CD14-positive monocyte (primary cell): ENCODE results near the gene SLC14A1. TPM values are rescaled to one million over a fixed set of nuclear protein-coding genes. Genes with fewer than 3 reads are reported as not detected.

ENCODE experiments used
- DNase-seq, 3 donors: peaks; one replicate each; pipeline ENCODE4 v3.0.0-alpha.2; 2011 to 2022
- H2AFZ ChIP-seq: 2 replicates; pipeline ENCODE4 v1.6.0; 2012; ENCODE audit warnings: mild to moderate bottlenecking, low read depth, low read length, inconsistent platforms; ENCODE audit not compliant: insufficient read depth, poor library complexity, severe bottlenecking
- H3K27ac ChIP-seq, 2 donors: 1 replicate in 1 of 2; 2 replicates in 1 of 2; pipeline ENCODE4 v1.5.1; 2012 to 2013; ENCODE audit warnings: low read length in 2 of 2, control low read depth in 1 of 2, inconsistent platforms in 1 of 2, low read depth in 1 of 2, mild to moderate bottlenecking in 1 of 2
- H3K27me3 ChIP-seq, 2 donors: one replicate each; pipeline versions ENCODE4 v1.6.0 to v1.6.1; 2011 to 2013; ENCODE audit warnings: low read length in 2 of 2; ENCODE audit not compliant: control insufficient read depth in 2 of 2, insufficient read depth in 2 of 2
- H3K36me3 ChIP-seq, 2 donors: replicated peaks in 1 of 2; 1 replicate in 1 of 2; 2 replicates in 1 of 2; pipeline versions ENCODE4 v1.5.1 to v1.6.1; 2012 to 2013; ENCODE audit warnings: low read length in 2 of 2, control low read depth in 1 of 2, inconsistent platforms in 1 of 2, mild to moderate bottlenecking in 1 of 2; ENCODE audit not compliant: insufficient read depth in 2 of 2, control insufficient read depth in 1 of 2
- H3K4me1 ChIP-seq, 2 donors: 1 replicate in 1 of 2; 2 replicates in 1 of 2; pipeline versions ENCODE4 v1.5.1 to v1.6.1; 2012 to 2013; ENCODE audit warnings: low read length in 2 of 2, control low read depth in 1 of 2, inconsistent platforms in 1 of 2, mild to moderate bottlenecking in 1 of 2, moderate library complexity in 1 of 2; ENCODE audit not compliant: insufficient read depth in 2 of 2, control insufficient read depth in 1 of 2
- H3K4me2 ChIP-seq: replicated peaks from 2 replicates; pipeline ENCODE3; 2012; ENCODE audit warnings: low read length, moderate library complexity, mild to moderate bottlenecking; ENCODE audit not compliant: poor library complexity, severe bottlenecking; ENCODE audit errors: extremely low read depth
- H3K4me3 ChIP-seq, 3 experiments: fragments of 200-600 bp in 1 of 3; sonication (generic) in 1 of 3; replicated peaks in 1 of 3; 1 replicate in 2 of 3; 2 replicates in 1 of 3; pipeline ENCODE4 v1.5.1; 2011 to 2013; ENCODE audit warnings: low read length in 3 of 3, mild to moderate bottlenecking in 3 of 3, control low read depth in 2 of 3, low read depth in 2 of 3, inconsistent platforms in 1 of 3, moderate library complexity in 1 of 3
- H3K79me2 ChIP-seq: 2 replicates; pipeline ENCODE4 v1.6.0; 2012; ENCODE audit warnings: mild to moderate bottlenecking, control low read depth, inconsistent platforms, low read length, moderate library complexity; ENCODE audit not compliant: insufficient read depth
- H3K9ac ChIP-seq: 2 replicates; pipeline ENCODE4 v1.6.0; 2017; ENCODE audit warnings: low read length, mild to moderate bottlenecking; ENCODE audit not compliant: insufficient read depth, poor library complexity, severe bottlenecking
- H3K9me3 ChIP-seq, 2 donors: replicated peaks in 1 of 2; 1 replicate in 1 of 2; 2 replicates in 1 of 2; pipeline versions ENCODE4 v1.5.1 to v1.6.1; 2012 to 2013; ENCODE audit warnings: low read length in 2 of 2, control low read depth in 1 of 2; ENCODE audit not compliant: control insufficient read depth in 1 of 2, insufficient read depth in 1 of 2
- H4K20me1 ChIP-seq: 2 replicates; pipeline ENCODE4 v1.6.0; 2012; ENCODE audit warnings: mild to moderate bottlenecking, low read length, control low read depth, moderate library complexity; ENCODE audit not compliant: insufficient read depth
- H3K27ac Mint-ChIP-seq, 7 donors: one replicate each; pipeline ENCODE4 v1.8.0; 2020; ENCODE audit warnings: mild to moderate bottlenecking in 7 of 7, mixed read lengths in 7 of 7, moderate library complexity in 6 of 7, inconsistent platforms in 2 of 7
- H3K27me3 Mint-ChIP-seq, 3 donors: one replicate each; pipeline ENCODE4 v1.8.0; 2021 to 2022; ENCODE audit warnings: low read depth in 3 of 3, mild to moderate bottlenecking in 3 of 3, mixed read lengths in 3 of 3, moderate library complexity in 3 of 3, inconsistent platforms in 1 of 3
- H3K36me3 Mint-ChIP-seq, 2 donors: one replicate each; pipeline ENCODE4 v1.8.0; 2020; ENCODE audit warnings: mixed read lengths in 2 of 2, inconsistent platforms in 1 of 2, mild to moderate bottlenecking in 1 of 2
- H3K4me1 Mint-ChIP-seq: one replicate; pipeline ENCODE4 v1.8.0; 2020; ENCODE audit warnings: mild to moderate bottlenecking, mixed read lengths
- H3K4me3 Mint-ChIP-seq, 2 donors: one replicate each; pipeline ENCODE4 v1.8.0; 2020; ENCODE audit warnings: mild to moderate bottlenecking in 2 of 2, mixed read lengths in 2 of 2, moderate library complexity in 1 of 2
- H3K9me3 Mint-ChIP-seq, 7 donors: one replicate each; pipeline ENCODE4 v1.8.0; 2020 to 2022; ENCODE audit warnings: mixed read lengths in 7 of 7, mild to moderate bottlenecking in 6 of 7, moderate library complexity in 6 of 7, inconsistent platforms in 2 of 7
- CTCF ChIP-seq: fragments of 200-600 bp; IDR thresholded peaks from one replicate; pipeline ENCODE4 v1.8.0; 2022; ENCODE audit warnings: antibody characterized with exemption, mild to moderate bottlenecking
- WGBS: methylation state at CpG from one replicate; pipeline ENCODE4 v1.1.5; 2013; ENCODE audit warnings: missing lambda C conversion rate; ENCODE audit not compliant: insufficient coverage; 5-methylcytosine and 5-hydroxymethylcytosine counted together
- intact Hi-C, 2 donors: fragments of 100-400 bp; cut with micrococcal nuclease; formaldehyde crosslinking; loops; one replicate each; pipeline versions ENCODE4 v1.15.0 to v1.15.1; 2023
- polyA plus RNA-seq, 3 donors: library from polyadenylated mRNA; depleted of rRNA in 1 of 3; unstranded in 2 of 3; stranded (reverse) in 1 of 3; fragments of 300-500 nt in 2 of 3; fragments of >200 nt in 1 of 3; fragmentation: Illumina TruSeq in 2 of 3; gene quantifications; 1 replicate in 2 of 3; 2 replicates in 1 of 3; pipeline ENCODE4 v1.2.3, GENCODE V29; 2012 to 2021

SLC14A1 gene
- polyA plus RNA-seq, 3 donors, result not detected

GRCh38 chr18:45774065-45774521 is 50.1 kb downstream of the SLC14A1 start:
- Histone ChIP-seq H3K9ac (no peak overlapping the region), H3K27ac (no peak overlapping the region), H3K27me3 (peaks cover 3 to 4% of the 10 kb centered on the region in 2 donors), H3K79me2 (no peaks in the 10 kb centered on the region), H3K9me3 (no peaks in the 10 kb centered on the region), H3K4me1 (peaks cover 5 to 9% of the 10 kb centered on the region in 2 donors), H2AFZ (peak overlapping the region; percentile 93), H3K4me2 (no peak overlapping the region), H4K20me1 (no peaks in the 10 kb centered on the region), H3K36me3 (no peaks in the 10 kb centered on the region), H3K4me3 (no peak overlapping the region)
- Mint-ChIP-seq H3K9me3 (peaks cover 0 to 13% (median 3%) of the 10 kb centered on the region in 7 donors), H3K4me3 (no peak overlapping the region), H3K27me3 (peaks cover 15 to 32% (median 18%) of the 10 kb centered on the region in 3 donors), H3K36me3 (peaks cover 0 to 2% of the 10 kb centered on the region in 2 donors), H3K27ac (no peak overlapping the region), H3K4me1 (peaks cover 13% of the 10 kb centered on the region)
- intact Hi-C loops, result loop anchor here in 1 of 2 donors (10.0 kb wide), 1 partner anchor 61 kb away; no protein-coding TSS in a partner anchor
- TF ChIP-seq CTCF, result no peak
- DNase-seq, result no peak

- H3K27me3 Mint-ChIP-seq, result peaks cover 10 to 28% (median 14%) of the 10 kb centered on the region in 3 donors
- 3% methylated on average over 29 of the region's 35 CpGs for WGBS
- H3K79me2 ChIP-seq, result no peaks in the 10 kb centered on the region
- H4K20me1 ChIP-seq, result no peaks in the 10 kb centered on the region
- H3K9me3 Mint-ChIP-seq, result peaks cover 0 to 13% (median 2%) of the 10 kb centered on the region in 7 donors
- H3K4me1 ChIP-seq, result peaks cover 5 to 9% of the 10 kb centered on the region in 2 donors
- peak overlapping the region; percentile 51 to 86 (median 63) for H3K4me3 ChIP-seq
- peak overlapping the region; percentile 82 for H3K4me2 ChIP-seq
- H3K27ac ChIP-seq, result peak overlapping the region; percentile 71 to 84
- DNase-seq, result peak; percentile 72 to 82 (median 79)
- no peaks in the 10 kb centered on the region for H3K9me3 ChIP-seq
- peak overlapping the region; percentile 93 for H2AFZ ChIP-seq
- H3K27me3 ChIP-seq, result peaks cover 3 to 4% of the 10 kb centered on the region in 2 donors
- no peaks in the 10 kb centered on the region for H3K36me3 ChIP-seq
- peak overlapping the region; percentile 88 to 94 for H3K4me3 Mint-ChIP-seq
- H3K27ac Mint-ChIP-seq, result peak overlapping the region; percentile 82 to 93 (median 87)
- H3K9ac ChIP-seq, result peak overlapping the region; percentile 76
- intact Hi-C loops, result loop anchor here (5.0 to 10.0 kb wide), 2 partner anchors 60 to 62 kb away; no protein-coding TSS in a partner anchor
- peaks cover 13% of the 10 kb centered on the region for H3K4me1 Mint-ChIP-seq
- peaks cover 0 to 2% of the 10 kb centered on the region in 2 donors for H3K36me3 Mint-ChIP-seq
- no peak for TF ChIP-seq CTCF
Observed at GRCh38 chr18:45775241-45775676, 51.3 kb downstream of the SLC14A1 start.
